ENCODE measurements around the gene AKR1C8. TPM values are rescaled to one million over a fixed set of nuclear protein-coding genes. Genes with fewer than 3 reads are reported as not detected.

The AKR1C8 gene
- polyA plus RNA-seq, 1 of the 3 experiments (the other 2 are of a cell fraction): not detected

GRCh38 chr10:5168897-5169420 is 16.0 kb downstream of the AKR1C8 start:
- DNase-seq: no peak
- no peaks in the 10 kb centered on the region for H4K20me1 ChIP-seq (ENCODE audit: insufficient read depth)
- H3K4me3 ChIP-seq (ENCODE audit: low read depth in 2 of 2, low read length in 1 of 2): no peak overlapping the region
- no peaks in the 10 kb centered on the region for H3K79me2 ChIP-seq (ENCODE audit: insufficient read depth)
- H3F3A ChIP-seq (replicated peaks; ENCODE audit: insufficient read depth): no peaks in the 10 kb centered on the region
- no peaks in the 10 kb centered on the region for H3K27me3 ChIP-seq (ENCODE audit: insufficient read depth)
- H3K9me2 ChIP-seq: no peaks in the 10 kb centered on the region
- WGBS (ENCODE audit: low lambda C conversion rate): 10% methylated on average over 5 of the region's 5 CpGs
- no peak overlapping the region for H3K27ac ChIP-seq (ENCODE audit: low read depth in 2 of 2, low read length in 1 of 2)
- no peaks in the 10 kb centered on the region for H3K36me3 ChIP-seq (replicated peaks in 1 of 2; ENCODE audit: control insufficient read depth in 1 of 2, insufficient read depth in 2 of 2, low read length in 1 of 2)
- H3K4me2 ChIP-seq: no peak overlapping the region
- no peaks in the 10 kb centered on the region for H3K4me1 ChIP-seq (ENCODE audit: control insufficient read depth in 1 of 2, insufficient read depth in 2 of 2, low read depth in 1 of 2, low read length in 1 of 2)
- no peak overlapping the region for H2AFZ ChIP-seq (ENCODE audit: low read depth)
- no peak for TF ChIP-seq MXI1 (IDR thresholded peaks at IDR 0.05; ENCODE audit: low read depth, low read length)
- TF ChIP-seq MAX (IDR thresholded peaks at IDR 0.05; ENCODE audit: low read depth): no peak
- TF ChIP-seq MEF2A (IDR thresholded peaks at IDR 0.05; ENCODE audit: borderline replicate concordance, low read depth): no peak
- TF ChIP-seq RAD21 (IDR thresholded peaks at IDR 0.05; ENCODE audit: low read length): no peak
- TF ChIP-seq FOXJ3 (CRISPR knock-in tag; IDR thresholded peaks at IDR 0.05): no peak
- no peak for TF ChIP-seq EP300 (IDR thresholded peaks at IDR 0.05; ENCODE audit: borderline replicate concordance in 1 of 2, low read depth in 1 of 2, low read length in 1 of 2)
- no peak for TF ChIP-seq NFIC (IDR thresholded peaks at IDR 0.05; ENCODE audit: borderline replicate concordance)
- TF ChIP-seq TEAD4 (IDR thresholded peaks at IDR 0.05; ENCODE audit: borderline replicate concordance, insufficient read depth): no peak
- TF ChIP-seq RFX5 (IDR thresholded peaks at IDR 0.05; ENCODE audit: low read length): no peak
- TF ChIP-seq IRF3 (IDR thresholded peaks at IDR 0.05; ENCODE audit: low read depth, low read length): no peak
- TF ChIP-seq FOSL2 (IDR thresholded peaks at IDR 0.05; ENCODE audit: borderline replicate concordance, low read depth): no peak
- no peak for TF ChIP-seq USF1 (IDR thresholded peaks at IDR 0.05; ENCODE audit: borderline replicate concordance, low read depth)
- no peak for TF ChIP-seq TCF12 (IDR thresholded peaks at IDR 0.05)
- no peak for TF ChIP-seq YY1 (IDR thresholded peaks at IDR 0.05; ENCODE audit: low read depth)
- ChIA-PET CTCF (no interaction called here), POLR2A (no interaction called here)
- peaks cover 7% of the 10 kb centered on the region; the same call in 1 of the 2 replicates for H3K9me3 ChIP-seq
- no peak overlapping the region for H3K9ac ChIP-seq

DNA sequence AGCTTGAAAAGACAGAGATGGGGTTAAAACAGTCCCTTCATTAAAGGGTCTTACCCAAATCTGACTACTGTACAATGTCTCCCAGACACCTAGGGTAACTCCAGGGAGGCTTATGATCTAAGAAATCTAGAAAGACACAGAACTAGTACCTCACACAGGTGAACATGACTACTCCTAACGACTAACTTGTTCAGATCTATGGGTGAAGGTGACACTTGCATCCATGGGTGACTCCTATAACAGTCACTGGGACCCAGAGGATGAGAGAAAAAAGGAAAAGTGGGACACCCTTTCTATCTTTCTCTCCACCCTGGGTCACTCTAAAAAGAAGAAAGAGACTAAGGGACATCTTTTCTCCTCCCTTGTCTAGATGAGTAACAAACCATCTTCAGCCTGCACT is 19.2 kb downstream of the AKR1C8 start:
- WGBS (ENCODE audit: low lambda C conversion rate): 7% methylated on average over 1 of the region's 1 CpG

More for the DNA sequence above, 19.2 kb downstream of the AKR1C8 start:
- no peaks in the 10 kb centered on the region for H3K9me2 ChIP-seq
- H3K4me2 ChIP-seq: no peak overlapping the region
- no peak overlapping the region for H3K27ac ChIP-seq (ENCODE audit: low read depth in 2 of 2, low read length in 1 of 2)
- H3K9me3 ChIP-seq: peaks cover 7% of the 10 kb centered on the region; the same call in 1 of the 2 replicates
- ChIA-PET POLR2A (no interaction called here), CTCF (no interaction called here)
- H2AFZ ChIP-seq (ENCODE audit: low read depth): no peak overlapping the region
- no peak overlapping the region for H3K4me3 ChIP-seq (ENCODE audit: low read depth in 2 of 2, low read length in 1 of 2)
- no peaks in the 10 kb centered on the region for H3K79me2 ChIP-seq (ENCODE audit: insufficient read depth)
- H3K4me1 ChIP-seq (ENCODE audit: control insufficient read depth in 1 of 2, insufficient read depth in 2 of 2, low read depth in 1 of 2, low read length in 1 of 2): no peaks in the 10 kb centered on the region
- H3K36me3 ChIP-seq (replicated peaks in 1 of 2; ENCODE audit: control insufficient read depth in 1 of 2, insufficient read depth in 2 of 2, low read length in 1 of 2): no peaks in the 10 kb centered on the region
- no peaks in the 10 kb centered on the region for H3K27me3 ChIP-seq (ENCODE audit: insufficient read depth)
- no peak overlapping the region for H3K9ac ChIP-seq
- TF ChIP-seq RXRA (IDR thresholded peaks at IDR 0.05; ENCODE audit: borderline replicate concordance, low read depth): no peak
- no peaks in the 10 kb centered on the region for H3F3A ChIP-seq (replicated peaks; ENCODE audit: insufficient read depth)
- peak; percentile 1 for DNase-seq
- H4K20me1 ChIP-seq (ENCODE audit: insufficient read depth): no peaks in the 10 kb centered on the region
